Karpas-422 (cell line): ENCODE measurements around the gene DNASE2B. TPM values are rescaled to one million over a fixed set of nuclear protein-coding genes. Genes with fewer than 3 reads are reported as not detected.

Source experiments
- DNase-seq: peaks from one replicate; pipeline ENCODE4 v3.0.0-alpha.2; 2015
- H2AFZ ChIP-seq: fragments of 200-600 bp; sonication (generic); 2 replicates; pipeline ENCODE4 v1.6.1; 2014; ENCODE audit warnings: antibody characterized with exemption, low read length, mixed read lengths
- H3K27ac ChIP-seq: fragments of 200-600 bp; sonication (generic); 2 replicates; pipeline ENCODE4 v1.5.1; 2014; ENCODE audit warnings: mild to moderate bottlenecking, low read length, moderate library complexity
- H3K27me3 ChIP-seq: fragments of 200-600 bp; sonication (generic); 2 replicates; pipeline ENCODE4 v1.6.1; 2014; ENCODE audit warnings: low read length, mixed read lengths
- H3K36me3 ChIP-seq: fragments of 200-600 bp; sonication (generic); 2 replicates; pipeline ENCODE4 v1.6.1; 2014; ENCODE audit warnings: low read length, mixed read lengths; ENCODE audit not compliant: insufficient read depth
- H3K4me1 ChIP-seq: fragments of 200-600 bp; sonication (generic); 2 replicates; pipeline ENCODE4 v1.6.1; 2014; ENCODE audit warnings: mild to moderate bottlenecking, low read length, mixed read lengths
- H3K4me2 ChIP-seq: fragments of 200-600 bp; sonication (generic); 2 replicates; pipeline ENCODE4 v1.6.1; 2014; ENCODE audit warnings: low read length, low read depth, mild to moderate bottlenecking; ENCODE audit not compliant: poor library complexity, severe bottlenecking
- H3K4me3 ChIP-seq: fragments of 200-600 bp; sonication (generic); 2 replicates; pipeline ENCODE4 v1.5.1; 2014; ENCODE audit warnings: mild to moderate bottlenecking, antibody characterized with exemption, low read length, mixed read lengths
- H3K79me2 ChIP-seq: fragments of 200-600 bp; sonication (generic); 2 replicates; pipeline ENCODE4 v1.6.1; 2014; ENCODE audit warnings: mild to moderate bottlenecking, low read length, mixed read lengths
- H3K9ac ChIP-seq: fragments of 200-600 bp; sonication (generic); 2 replicates; pipeline ENCODE4 v1.6.0; 2014; ENCODE audit warnings: low read length
- H3K9me2 ChIP-seq: fragments of 200-600 bp; sonication (generic), shearing (Covaris generic); replicated peaks from 2 replicates; pipeline ENCODE4 v1.6.0; 2014; ENCODE audit warnings: mild to moderate bottlenecking, low read length, moderate library complexity; ENCODE audit not compliant: insufficient read depth
- H3K9me3 ChIP-seq: fragments of 300-700, 200-600 bp; sonication (generic); 2 replicates; pipeline ENCODE4 v1.6.1; 2014; ENCODE audit warnings: low read length, mixed read lengths
- H4K20me1 ChIP-seq: fragments of 200-600 bp; sonication (generic); 2 replicates; pipeline ENCODE4 v1.6.1; 2014; ENCODE audit warnings: mild to moderate bottlenecking, antibody characterized with exemption, low read length, low read depth; ENCODE audit not compliant: insufficient read depth
- total RNA-seq: library from RNA; depleted of rRNA; stranded (reverse); fragments of >200 nt; shearing (Covaris generic); gene quantifications from 2 replicates; pipeline ENCODE4 v1.2.3, GENCODE V29; 2014; ENCODE audit warnings: low replicate concordance

Gene DNASE2B
- total RNA-seq, 1 experiment from 2014 or later = not detected

GRCh38 chr1:84368441-84368840 is 29.8 kb upstream of the DNASE2B start:
- Histone ChIP-seq H3K27me3 (no peaks in the 10 kb centered on the region), H2AFZ (no peak overlapping the region), H3K79me2 (no peaks in the 10 kb centered on the region), H3K9me2 (no peaks in the 10 kb centered on the region), H3K4me1 (no peaks in the 10 kb centered on the region), H3K4me3 (no peak overlapping the region), H3K27ac (no peak overlapping the region), H3K36me3 (no peaks in the 10 kb centered on the region), H3K9ac (no peak overlapping the region), H3K9me3 (no peaks in the 10 kb centered on the region), H3K4me2 (no peak overlapping the region), H4K20me1 (no peaks in the 10 kb centered on the region)
- no peak for DNase-seq

- Histone ChIP-seq H4K20me1 (no peaks in the 10 kb centered on the region), H3K9me2 (no peaks in the 10 kb centered on the region), H3K27me3 (no peaks in the 10 kb centered on the region), H3K79me2 (no peaks in the 10 kb centered on the region), H3K4me3 (no peak overlapping the region), H2AFZ (no peak overlapping the region), H3K4me2 (no peak overlapping the region), H3K36me3 (no peaks in the 10 kb centered on the region), H3K9ac (no peak overlapping the region), H3K27ac (no peak overlapping the region), H3K4me1 (no peaks in the 10 kb centered on the region), H3K9me3 (no peaks in the 10 kb centered on the region)
- no peak for DNase-seq
Measured at GRCh38 chr1:84370266-84370665, 28.0 kb upstream of the DNASE2B start.

GRCh38 chr1:84370831-84371394 is 27.4 kb upstream of the DNASE2B start:
- Histone ChIP-seq H4K20me1 (no peaks in the 10 kb centered on the region), H3K79me2 (no peaks in the 10 kb centered on the region), H3K4me3 (no peak overlapping the region), H3K4me2 (no peak overlapping the region), H3K9me3 (no peaks in the 10 kb centered on the region), H3K4me1 (no peaks in the 10 kb centered on the region), H2AFZ (no peak overlapping the region), H3K9ac (no peak overlapping the region), H3K27ac (no peak overlapping the region), H3K9me2 (no peaks in the 10 kb centered on the region), H3K36me3 (no peaks in the 10 kb centered on the region), H3K27me3 (no peaks in the 10 kb centered on the region)
- DNase-seq = no peak

- Histone ChIP-seq H3K4me1 (no peaks in the 10 kb centered on the region), H3K4me3 (no peak overlapping the region), H3K9me3 (no peaks in the 10 kb centered on the region), H4K20me1 (no peaks in the 10 kb centered on the region), H3K27ac (no peak overlapping the region), H2AFZ (no peak overlapping the region), H3K79me2 (no peaks in the 10 kb centered on the region), H3K4me2 (no peak overlapping the region), H3K9ac (no peak overlapping the region), H3K9me2 (no peaks in the 10 kb centered on the region), H3K27me3 (no peaks in the 10 kb centered on the region), H3K36me3 (no peaks in the 10 kb centered on the region)
- no peak for DNase-seq
Measured at GRCh38 chr1:84373436-84374141, 24.7 kb upstream of the DNASE2B start.

GRCh38 chr1:84374991-84375696 is 23.1 kb upstream of the DNASE2B start:
- Histone ChIP-seq H3K27me3 (no peaks in the 10 kb centered on the region), H3K9me3 (no peaks in the 10 kb centered on the region), H4K20me1 (no peaks in the 10 kb centered on the region), H3K27ac (no peak overlapping the region), H3K4me1 (no peaks in the 10 kb centered on the region), H2AFZ (no peak overlapping the region), H3K9me2 (no peaks in the 10 kb centered on the region), H3K79me2 (no peaks in the 10 kb centered on the region), H3K4me3 (no peak overlapping the region), H3K4me2 (no peak overlapping the region), H3K36me3 (no peaks in the 10 kb centered on the region), H3K9ac (no peak overlapping the region)
- DNase-seq = no peak

GRCh38 chr1:84376000-84376910 is 22.0 kb upstream of the DNASE2B start:
- Histone ChIP-seq H3K4me1 (no peaks in the 10 kb centered on the region), H3K27me3 (no peaks in the 10 kb centered on the region), H3K27ac (no peak overlapping the region), H3K36me3 (no peaks in the 10 kb centered on the region), H3K9me3 (no peaks in the 10 kb centered on the region), H3K4me2 (no peak overlapping the region), H3K9ac (no peak overlapping the region), H3K79me2 (no peaks in the 10 kb centered on the region), H2AFZ (no peak overlapping the region), H4K20me1 (no peaks in the 10 kb centered on the region), H3K4me3 (no peak overlapping the region), H3K9me2 (no peaks in the 10 kb centered on the region)
- no peak for DNase-seq

GRCh38 chr1:84377480-84378095 is 20.7 kb upstream of the DNASE2B start:
- no peaks in the 10 kb centered on the region for H3K36me3 ChIP-seq
- H3K79me2 ChIP-seq = no peaks in the 10 kb centered on the region
- H2AFZ ChIP-seq = no peak overlapping the region
- H3K4me1 ChIP-seq = no peaks in the 10 kb centered on the region
- H3K27ac ChIP-seq = no peak overlapping the region
- no peaks in the 10 kb centered on the region for H3K27me3 ChIP-seq
- no peaks in the 10 kb centered on the region for H3K9me2 ChIP-seq
- no peaks in the 10 kb centered on the region for H3K9me3 ChIP-seq
- H3K4me2 ChIP-seq = no peak overlapping the region
- DNase-seq = no peak
- H4K20me1 ChIP-seq = no peaks in the 10 kb centered on the region
- no peak overlapping the region for H3K4me3 ChIP-seq
- no peak overlapping the region for H3K9ac ChIP-seq
